ENCODE results near the gene SPACA5B. TPM values are rescaled to one million over a fixed set of nuclear protein-coding genes. Genes with fewer than 3 reads are reported as not detected.
"Not testable (repeated sequence)": the region's sequence is repeated elsewhere in the genome, so short reads cannot be mapped to it uniquely, and the experiment has no call there.

SPACA5B gene
- total RNA-seq, 5 donors from 2014 or later (not counting 1 experiment from before 2014, with no cell fraction given), result not detected

DNA sequence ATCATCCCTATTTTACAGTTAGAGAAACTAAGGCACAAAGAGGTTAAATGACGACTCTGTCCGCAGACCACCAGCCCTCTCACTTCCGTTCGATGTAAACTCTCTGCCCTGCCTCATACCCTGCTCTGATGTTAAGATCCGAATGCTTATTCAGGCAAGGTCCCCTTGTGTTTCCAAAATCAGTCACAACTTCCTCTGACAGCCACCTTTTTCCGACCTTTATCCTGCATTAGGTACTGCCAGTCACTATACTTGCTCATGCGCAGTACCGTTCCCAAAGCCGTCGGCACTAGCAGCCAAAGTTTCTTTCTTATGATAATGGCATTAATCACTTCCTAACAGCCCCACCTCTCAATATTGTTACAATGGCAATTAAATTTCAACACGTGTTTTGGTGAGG, 12.3 kb downstream of the SPACA5B start:
- H3K9me3 Mint-ChIP-seq; H3K9me3 ChIP-seq; H3K4me3 ChIP-seq (ENCODE audit: control insufficient read depth in 1 of 2, extremely low read depth in 1 of 2, low read length in 1 of 2); H3K27ac ChIP-seq (ENCODE audit: low read length); POLR2A ChIA-PET; H3K27me3 ChIP-seq (replicated peaks in 1 of 2; ENCODE audit: control insufficient read depth in 2 of 2, extremely low read depth in 1 of 2, insufficient read depth in 2 of 2, low read length in 1 of 2); H3K36me3 Mint-ChIP-seq; H3K4me1 ChIP-seq (ENCODE audit: control insufficient read depth in 1 of 2, extremely low read depth in 1 of 2, insufficient read depth in 2 of 2, low read length in 2 of 2); H3K27me3 Mint-ChIP-seq; CTCF ChIA-PET; H3K36me3 ChIP-seq (ENCODE audit: control insufficient read depth in 2 of 2, extremely low read depth in 1 of 2, insufficient read depth in 1 of 2, low read length in 1 of 2): not testable (repeated sequence)
- WGBS (ENCODE audit: insufficient coverage), result 54% methylated on average over 4 of the region's 11 CpGs
- peak overlapping the region in 1 of 2 donors; percentile 55 for H3K27ac Mint-ChIP-seq
- H3K4me3 Mint-ChIP-seq, result peak overlapping the region in 2 of 3 donors; percentile 21 to 40
- H3K4me1 Mint-ChIP-seq, result peaks cover 19 to 32% (median 26%) of the 10 kb centered on the region in 3 donors
- DNase-seq (peak in 1 of 35 experiments; percentile 2), ATAC-seq (replicated peaks in 1 of 4) (peak in 1 of 4 experiments; percentile 15)

GRCh38 chrX:48153769-48154168, 23.3 kb downstream of the SPACA5B start:
- no peaks in the 10 kb centered on the region for H3K4me1 ChIP-seq (ENCODE audit: control insufficient read depth in 1 of 2, extremely low read depth in 1 of 2, insufficient read depth in 2 of 2, low read length in 2 of 2)
- H3K36me3 ChIP-seq (ENCODE audit: control insufficient read depth in 2 of 2, extremely low read depth in 1 of 2, insufficient read depth in 1 of 2, low read length in 1 of 2), result no peaks in the 10 kb centered on the region
- H3K4me3 ChIP-seq (ENCODE audit: control insufficient read depth in 1 of 2, extremely low read depth in 1 of 2, low read length in 1 of 2), result no peak overlapping the region
- H3K27ac ChIP-seq (ENCODE audit: low read length), result no peak overlapping the region
- CTCF ChIA-PET, result no interaction called here
- DNase-seq, result no peak
- no peak for ATAC-seq (replicated peaks in 1 of 4)
- no peaks in the 10 kb centered on the region for H3K4me1 Mint-ChIP-seq
- H3K27me3 ChIP-seq (replicated peaks in 1 of 2; ENCODE audit: control insufficient read depth in 2 of 2, extremely low read depth in 1 of 2, insufficient read depth in 2 of 2, low read length in 1 of 2), result no peaks in the 10 kb centered on the region
- POLR2A ChIA-PET, result no interaction called here
- H3K4me3 Mint-ChIP-seq, result no peak overlapping the region
- peaks cover 5 to 13% of the 10 kb centered on the region in 2 donors for H3K27me3 Mint-ChIP-seq
- no CpG with 5 or more reads among the region's 10 CpGs for WGBS (ENCODE audit: insufficient coverage)
- no peak overlapping the region for H3K27ac Mint-ChIP-seq
- no peaks in the 10 kb centered on the region for H3K9me3 ChIP-seq
- no peaks in the 10 kb centered on the region for H3K9me3 Mint-ChIP-seq
- no peaks in the 10 kb centered on the region for H3K36me3 Mint-ChIP-seq

DNA sequence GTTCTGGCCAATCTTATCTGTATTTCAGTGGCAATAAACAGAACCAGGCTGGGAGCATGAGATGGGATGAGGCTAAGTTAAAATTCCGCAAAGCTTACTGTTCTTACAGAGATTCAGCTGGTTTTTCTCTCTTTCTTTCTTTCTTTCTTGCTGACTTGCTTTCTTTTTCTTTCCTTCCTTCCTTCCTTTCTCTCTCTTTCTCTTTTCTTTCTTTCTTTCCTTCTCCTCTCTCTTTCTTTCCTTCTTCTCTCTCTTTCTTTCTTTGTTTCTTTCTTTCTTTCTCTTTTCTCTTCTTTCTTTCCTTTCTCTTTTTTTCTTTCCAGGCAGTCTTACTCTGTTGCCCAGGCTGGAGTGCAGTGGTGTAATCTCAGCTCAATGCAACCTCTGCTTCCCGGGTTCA, 24.4 kb downstream of the SPACA5B start:
- Histone ChIP-seq H3K4me1 (ENCODE audit: control insufficient read depth in 1 of 2, extremely low read depth in 1 of 2, insufficient read depth in 2 of 2, low read length in 2 of 2) (no peaks in the 10 kb centered on the region), H3K27ac (ENCODE audit: low read length) (no peak overlapping the region), H3K27me3 (replicated peaks in 1 of 2; ENCODE audit: control insufficient read depth in 2 of 2, extremely low read depth in 1 of 2, insufficient read depth in 2 of 2, low read length in 1 of 2) (no peaks in the 10 kb centered on the region), H3K9me3 (no peaks in the 10 kb centered on the region), H3K36me3 (ENCODE audit: control insufficient read depth in 2 of 2, extremely low read depth in 1 of 2, insufficient read depth in 1 of 2, low read length in 1 of 2) (no peaks in the 10 kb centered on the region), H3K4me3 (ENCODE audit: control insufficient read depth in 1 of 2, extremely low read depth in 1 of 2, low read length in 1 of 2) (no peak overlapping the region)
- no CpG with 5 or more reads among the region's 2 CpGs for WGBS (ENCODE audit: insufficient coverage)
- H3K4me3 Mint-ChIP-seq, result no peak overlapping the region
- DNase-seq (no peak), ATAC-seq (replicated peaks in 1 of 4) (no peak)
- ChIA-PET POLR2A (no interaction called here), CTCF (no interaction called here)
- peaks cover 5 to 10% of the 10 kb centered on the region in 2 donors for H3K27me3 Mint-ChIP-seq
- no peaks in the 10 kb centered on the region for H3K36me3 Mint-ChIP-seq
- H3K9me3 Mint-ChIP-seq, result no peaks in the 10 kb centered on the region
- no peaks in the 10 kb centered on the region for H3K4me1 Mint-ChIP-seq
- H3K27ac Mint-ChIP-seq, result no peak overlapping the region

- ChIA-PET CTCF (no interaction called here), POLR2A (no interaction called here)
- H3K4me3 ChIP-seq (ENCODE audit: control insufficient read depth in 1 of 2, extremely low read depth in 1 of 2, low read length in 1 of 2), result no peak overlapping the region
- no peaks in the 10 kb centered on the region for H3K9me3 ChIP-seq
- Mint-ChIP-seq H3K27ac (no peak overlapping the region), H3K9me3 (no peaks in the 10 kb centered on the region), H3K4me3 (no peak overlapping the region), H3K36me3 (no peaks in the 10 kb centered on the region), H3K27me3 (peaks cover 5 to 19% of the 10 kb centered on the region in 2 donors), H3K4me1 (no peaks in the 10 kb centered on the region)
- DNase-seq, result no peak
- no peaks in the 10 kb centered on the region for H3K27me3 ChIP-seq (replicated peaks in 1 of 2; ENCODE audit: control insufficient read depth in 2 of 2, extremely low read depth in 1 of 2, insufficient read depth in 2 of 2, low read length in 1 of 2)
- no peaks in the 10 kb centered on the region for H3K4me1 ChIP-seq (ENCODE audit: control insufficient read depth in 1 of 2, extremely low read depth in 1 of 2, insufficient read depth in 2 of 2, low read length in 2 of 2)
- no peaks in the 10 kb centered on the region for H3K36me3 ChIP-seq (ENCODE audit: control insufficient read depth in 2 of 2, extremely low read depth in 1 of 2, insufficient read depth in 1 of 2, low read length in 1 of 2)
- no peak for ATAC-seq (replicated peaks in 1 of 4)
- no peak overlapping the region for H3K27ac ChIP-seq (ENCODE audit: low read length)
- WGBS (ENCODE audit: insufficient coverage), result no CpG with 5 or more reads among the region's 12 CpGs
Measured at GRCh38 chrX:48156014-48156413, 25.6 kb downstream of the SPACA5B start.

DNA sequence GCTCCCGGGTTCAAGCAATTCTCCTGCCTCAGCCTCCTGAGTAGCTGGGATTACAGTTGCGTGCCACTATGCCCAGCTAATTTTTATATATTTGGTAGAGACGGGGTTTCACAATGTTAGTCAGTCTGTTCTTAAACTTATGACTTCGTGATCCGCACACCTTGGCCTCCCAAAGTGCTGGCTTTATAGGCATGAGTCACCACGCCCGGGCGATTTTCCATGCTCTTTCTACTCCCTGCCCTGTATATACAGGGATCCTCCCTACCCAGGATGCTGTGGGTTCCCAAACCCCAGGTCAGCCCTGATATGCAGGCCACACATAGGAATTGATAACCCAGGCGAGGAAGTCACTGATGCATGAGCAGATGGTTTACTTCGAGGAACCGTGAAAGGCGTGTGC, 34.8 kb downstream of the SPACA5B start:
- POLR2A ChIA-PET, result no interaction called here
- no CpG with 5 or more reads among the region's 12 CpGs for WGBS (ENCODE audit: insufficient coverage)
- no peak overlapping the region for H3K27ac Mint-ChIP-seq

DNA sequence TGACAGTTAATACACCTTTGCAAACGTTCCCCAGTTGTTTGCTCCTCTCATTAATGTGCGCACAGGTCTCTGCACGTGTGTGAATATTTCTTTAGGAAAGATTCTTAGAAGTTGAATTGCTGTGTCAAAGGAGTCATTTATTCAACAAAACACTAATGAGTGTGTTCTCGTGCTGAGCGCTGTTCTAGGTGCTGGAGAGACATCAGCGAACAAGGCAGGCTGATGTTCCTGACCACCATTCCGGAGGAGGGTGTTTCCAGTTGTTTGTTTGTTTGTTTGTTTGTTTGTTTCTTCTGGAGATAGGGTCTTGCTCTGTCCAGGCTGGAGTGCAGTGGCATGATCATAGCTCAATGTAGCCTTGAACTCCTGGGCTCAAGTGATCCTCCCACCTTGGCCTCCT, 35.9 kb downstream of the SPACA5B start:
- H3K4me1 Mint-ChIP-seq; ATAC-seq (replicated peaks in 1 of 4); H3K9me3 ChIP-seq; CTCF ChIA-PET; H3K27ac Mint-ChIP-seq; H3K9me3 Mint-ChIP-seq; H3K4me1 ChIP-seq (ENCODE audit: control insufficient read depth in 1 of 2, extremely low read depth in 1 of 2, insufficient read depth in 2 of 2, low read length in 2 of 2); H3K36me3 ChIP-seq (ENCODE audit: control insufficient read depth in 2 of 2, extremely low read depth in 1 of 2, insufficient read depth in 1 of 2, low read length in 1 of 2); H3K27ac ChIP-seq (ENCODE audit: low read length); H3K4me3 Mint-ChIP-seq; H3K36me3 Mint-ChIP-seq; POLR2A ChIA-PET; H3K27me3 ChIP-seq (replicated peaks in 1 of 2; ENCODE audit: control insufficient read depth in 2 of 2, extremely low read depth in 1 of 2, insufficient read depth in 2 of 2, low read length in 1 of 2); DNase-seq; H3K4me3 ChIP-seq (ENCODE audit: control insufficient read depth in 1 of 2, extremely low read depth in 1 of 2, low read length in 1 of 2): not testable (repeated sequence)
- WGBS (ENCODE audit: insufficient coverage), result no CpG with 5 or more reads among the region's 7 CpGs
- peaks cover 5 to 17% of the 10 kb centered on the region in 2 donors for H3K27me3 Mint-ChIP-seq

More for the DNA sequence above, 34.8 kb downstream of the SPACA5B start:
- DNase-seq (no peak), ATAC-seq (replicated peaks in 1 of 4) (no peak)
- no peak overlapping the region for H3K27ac ChIP-seq (ENCODE audit: low read length)
- CTCF ChIA-PET, result no interaction called here
- H3K4me3 ChIP-seq (ENCODE audit: control insufficient read depth in 1 of 2, extremely low read depth in 1 of 2, low read length in 1 of 2), result no peak overlapping the region
- no peaks in the 10 kb centered on the region for H3K36me3 ChIP-seq (ENCODE audit: control insufficient read depth in 2 of 2, extremely low read depth in 1 of 2, insufficient read depth in 1 of 2, low read length in 1 of 2)
- no peaks in the 10 kb centered on the region for H3K4me1 ChIP-seq (ENCODE audit: control insufficient read depth in 1 of 2, extremely low read depth in 1 of 2, insufficient read depth in 2 of 2, low read length in 2 of 2)
- H3K36me3 Mint-ChIP-seq, result no peaks in the 10 kb centered on the region
- no peaks in the 10 kb centered on the region for H3K4me1 Mint-ChIP-seq
- H3K9me3 Mint-ChIP-seq, result no peaks in the 10 kb centered on the region
- no peaks in the 10 kb centered on the region for H3K27me3 ChIP-seq (replicated peaks in 1 of 2; ENCODE audit: control insufficient read depth in 2 of 2, extremely low read depth in 1 of 2, insufficient read depth in 2 of 2, low read length in 1 of 2)
- H3K4me3 Mint-ChIP-seq, result no peak overlapping the region
- H3K9me3 ChIP-seq, result no peaks in the 10 kb centered on the region
- H3K27me3 Mint-ChIP-seq, result peaks cover 5 to 24% of the 10 kb centered on the region in 2 donors

DNA sequence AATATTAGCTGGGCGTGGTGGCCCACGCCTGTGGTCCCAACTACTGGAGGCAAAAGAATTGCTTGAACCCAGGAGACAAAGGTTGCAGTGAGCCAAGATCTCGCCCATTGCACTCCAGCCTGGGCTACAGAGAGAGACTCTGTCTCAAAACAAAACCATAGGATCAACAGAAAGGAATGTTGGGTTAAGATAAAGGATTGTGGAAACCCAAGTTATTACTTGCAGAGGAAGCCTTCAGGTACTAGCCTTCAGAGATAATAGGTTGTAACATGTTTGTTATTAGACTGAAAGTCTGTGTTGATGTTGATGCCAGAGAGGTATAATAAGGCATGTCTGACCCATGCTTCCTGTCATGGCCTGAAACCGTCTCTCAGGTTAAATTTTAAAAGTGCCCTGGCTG, 49.3 kb downstream of the SPACA5B start:
- H3K36me3 Mint-ChIP-seq, result no peaks in the 10 kb centered on the region

More for the DNA sequence above, 49.3 kb downstream of the SPACA5B start:
- no peaks in the 10 kb centered on the region for H3K4me1 Mint-ChIP-seq
- H3K27ac ChIP-seq (ENCODE audit: low read length), result no peak overlapping the region
- DNase-seq (no peak), ATAC-seq (replicated peaks in 1 of 4) (no peak)
- no peaks in the 10 kb centered on the region for H3K36me3 ChIP-seq (ENCODE audit: control insufficient read depth in 2 of 2, extremely low read depth in 1 of 2, insufficient read depth in 1 of 2, low read length in 1 of 2)
- no peak overlapping the region for H3K4me3 ChIP-seq (ENCODE audit: control insufficient read depth in 1 of 2, extremely low read depth in 1 of 2, low read length in 1 of 2)
- CTCF ChIA-PET, result no interaction called here
- H3K9me3 Mint-ChIP-seq, result no peaks in the 10 kb centered on the region
- WGBS (ENCODE audit: insufficient coverage), result no CpG with 5 or more reads among the region's 4 CpGs
- peaks cover 0 to 13% of the 10 kb centered on the region in 2 donors for H3K27me3 Mint-ChIP-seq
- POLR2A ChIA-PET, result no interaction called here
- H3K27me3 ChIP-seq (replicated peaks in 1 of 2; ENCODE audit: control insufficient read depth in 2 of 2, extremely low read depth in 1 of 2, insufficient read depth in 2 of 2, low read length in 1 of 2), result peaks cover 0 to 2% of the 10 kb centered on the region in 2 experiments
- H3K27ac Mint-ChIP-seq, result no peak overlapping the region
- H3K4me1 ChIP-seq (ENCODE audit: control insufficient read depth in 1 of 2, extremely low read depth in 1 of 2, insufficient read depth in 2 of 2, low read length in 2 of 2), result no peaks in the 10 kb centered on the region
- H3K4me3 Mint-ChIP-seq, result no peak overlapping the region
- no peaks in the 10 kb centered on the region for H3K9me3 ChIP-seq
